Measurements from ENCODE around the gene KRTAP1-4. TPM values are rescaled to one million over a fixed set of nuclear protein-coding genes. Genes with fewer than 3 reads are reported as not detected.

Gene KRTAP1-4
- total and polyA plus RNA-seq, 2 of the 8 experiments (the other 6 are each of a cell fraction or from before 2014, with no cell fraction given) = not detected

- no peak for FAIRE-seq
- POLR2A ChIA-PET (ENCODE audit: partially characterized antibody) = no interaction called here
- 93% methylated on average over 5 of the region's 6 CpGs; no CpG with 5 or more reads in 1 of the 2 experiments for WGBS, 2 experiments (ENCODE audit: extremely low coverage in 1 of 2, insufficient coverage in 1 of 2, insufficient read length in 1 of 2, insufficient replicate concordance in 2 of 2, low coverage in 1 of 2, low lambda C conversion rate in 2 of 2, missing lambda C conversion rate in 1 of 2)
- TF ChIP-seq SP4 (IDR thresholded peaks at IDR 0.05; ENCODE audit: low read length) (no peak), TBP (IDR thresholded peaks at IDR 0.05; ENCODE audit: low read depth, low read length) (no peak), TCF12 (IDR thresholded peaks at IDR 0.05; ENCODE audit: low read depth, low read length) (no peak), BRCA1 (IDR thresholded peaks at IDR 0.05; ENCODE audit: low read depth, low read length) (no peak), CEBPB (IDR thresholded peaks at IDR 0.05; ENCODE audit: low read depth, low read length) (no peak), NANOG (IDR thresholded peaks at IDR 0.05; ENCODE audit: insufficient read depth, low read depth, low read length, poor library complexity, severe bottlenecking) (no peak), SIN3A (conservative IDR thresholded peaks at IDR 0.05 in 1 of 2, IDR thresholded peaks at IDR 0.05 in 1 of 2; ENCODE audit: low read depth in 1 of 2, low read length in 2 of 2) (no peak), PHF8 (conservative IDR thresholded peaks at IDR 0.05; ENCODE audit: low read depth, low read length) (no peak), TAF7 (optimal IDR thresholded peaks at IDR 0.05; ENCODE audit: borderline replicate concordance, low read depth, low read length) (no peak), SUZ12 (IDR thresholded peaks at IDR 0.05; ENCODE audit: low read length) (no peak), BCL11A (IDR thresholded peaks at IDR 0.05; ENCODE audit: low read depth in 2 of 2, low read length in 2 of 2) (no peak), ATF3 (IDR thresholded peaks at IDR 0.05; ENCODE audit: insufficient read depth, low read depth, low read length) (no peak), JUND (IDR thresholded peaks at IDR 0.05; ENCODE audit: low read length) (no peak)
Measured at GRCh38 chr17:41065829-41066624, 36.0 kb upstream of the KRTAP1-4 start, which contains the start of gene KRTAP2-4. TSS of gene KRTAP2-4 (minus strand) at chr17:41065879. CDS start at chr17:41065845, 34 bp downstream.

More at GRCh38 chr17:41065829-41066624, 36.0 kb upstream of the KRTAP1-4 start, which contains the start of gene KRTAP2-4:
- no peak within 1 kb of the TSS for H4K91ac ChIP-seq (replicated peaks; ENCODE audit: insufficient read length, low read length)
- H3K4me2 ChIP-seq (ENCODE audit: insufficient read depth in 1 of 2, low read depth in 2 of 2, low read length in 2 of 2) = no peak within 1 kb of the TSS
- H2BK120ac ChIP-seq (replicated peaks; ENCODE audit: low read depth, low read length) = no peak within 1 kb of the TSS
- H3K4me3 ChIP-seq (ENCODE audit: extremely low read depth in 1 of 4, insufficient read depth in 2 of 4, low read depth in 3 of 4, low read length in 4 of 4) = no peak within 1 kb of the TSS
- H3K56ac ChIP-seq (replicated peaks; ENCODE audit: insufficient read length, low read depth, low read length) = no peak within 1 kb of the TSS
- no peak within 1 kb of the TSS for H3K4ac ChIP-seq (replicated peaks; ENCODE audit: insufficient read length, low read depth, low read length)
- no peaks in the 10 kb centered on the region for H3K23me2 ChIP-seq (ENCODE audit: low read depth, low read length)
- no peak within 1 kb of the TSS for H2BK5ac ChIP-seq (ENCODE audit: low read depth, low read length)
- no peak within 1 kb of the TSS for H3K27ac ChIP-seq (ENCODE audit: low read depth, low read length)
- H3K9ac ChIP-seq (replicated peaks in 1 of 4; ENCODE audit: extremely low read depth in 1 of 4, low read depth in 3 of 4, low read length in 3 of 4) = no peak within 1 kb of the TSS
- H2AK5ac ChIP-seq (ENCODE audit: low read depth, low read length) = no peak within 1 kb of the TSS
- H3K36me3 ChIP-seq (ENCODE audit: control insufficient read depth in 2 of 4, insufficient read depth in 4 of 4, low read length in 3 of 4) = no peaks in the 10 kb centered on the region
- H3K18ac ChIP-seq (ENCODE audit: extremely low read depth, low read length) = no peak within 1 kb of the TSS
- H2BK15ac ChIP-seq (ENCODE audit: low read length) = no peak within 1 kb of the TSS
- H3K9me3 ChIP-seq (ENCODE audit: insufficient read depth in 2 of 2, low read depth in 1 of 2, low read length in 1 of 2) = no peaks in the 10 kb centered on the region
- H2BK12ac ChIP-seq (ENCODE audit: low read depth, low read length) = no peak within 1 kb of the TSS
- H2AFZ ChIP-seq (ENCODE audit: low read length) = no peak within 1 kb of the TSS
- no peaks in the 10 kb centered on the region for H4K20me1 ChIP-seq (replicated peaks in 1 of 2; ENCODE audit: control insufficient read depth in 1 of 2, insufficient read depth in 2 of 2, low read length in 2 of 2)
- no peaks in the 10 kb centered on the region for H3K79me2 ChIP-seq (ENCODE audit: control insufficient read depth in 1 of 2, insufficient read depth in 2 of 2, low read length in 2 of 2)
- no peaks in the 10 kb centered on the region for H3K27me3 ChIP-seq (replicated peaks in 1 of 4; ENCODE audit: control insufficient read depth in 3 of 4, extremely low read depth in 1 of 4, insufficient read depth in 3 of 4, low read length in 3 of 4)
- H3K4me1 ChIP-seq (replicated peaks in 1 of 4; ENCODE audit: control insufficient read depth in 3 of 4, insufficient read depth in 4 of 4, low read length in 3 of 4) = no peaks in the 10 kb centered on the region
- no peak for DNase-seq (ENCODE audit: low read depth in 1 of 2, low spot score in 2 of 2)
- no peaks in the 10 kb centered on the region for H3K79me1 ChIP-seq (ENCODE audit: low read depth, low read length)
- no peak within 1 kb of the TSS for H2BK20ac ChIP-seq (ENCODE audit: low read length)
- no peak within 1 kb of the TSS for H3K14ac ChIP-seq (ENCODE audit: insufficient read length)
- H4K5ac ChIP-seq (ENCODE audit: insufficient read length, low read depth, low read length) = no peak within 1 kb of the TSS
- CTCF ChIA-PET (ENCODE audit: partially characterized antibody) = no interaction called here
- H4K8ac ChIP-seq (ENCODE audit: extremely low read depth, insufficient read depth, low read length) = no peak within 1 kb of the TSS
- H3K23ac ChIP-seq (ENCODE audit: insufficient read length) = no peak within 1 kb of the TSS

Data from H1 (cell line).